Loucy (cell line): ENCODE data around the gene CKAP4.

Source experiments
- H2AFZ ChIP-seq: fragments of 200-600 bp; sonication (generic); 2 replicates; pipeline ENCODE4 v1.6.0; 2016; ENCODE audit warnings: antibody characterized with exemption, mild to moderate bottlenecking, low read length, moderate library complexity
- H3F3A ChIP-seq: fragments of 200-600 bp; 2 replicates; pipeline ENCODE4 v1.6.0; 2016; ENCODE audit warnings: antibody characterized with exemption, low read depth, mild to moderate bottlenecking
- H3K27me3 ChIP-seq: fragments of 200-600 bp; sonication (generic); 2 replicates; pipeline ENCODE4 v1.6.1; 2014; ENCODE audit warnings: low read length, mild to moderate bottlenecking; ENCODE audit not compliant: insufficient read depth, poor library complexity, severe bottlenecking
- H3K36me3 ChIP-seq: fragments of 200-600 bp; sonication (generic); 2 replicates; pipeline ENCODE4 v1.6.1; 2016; ENCODE audit warnings: low read length; ENCODE audit not compliant: insufficient read depth
- H3K4me1 ChIP-seq: fragments of 200-600 bp; sonication (generic); 2 replicates; pipeline ENCODE4 v1.5.1; 2014; ENCODE audit warnings: low read length, mild to moderate bottlenecking; ENCODE audit not compliant: insufficient read depth, poor library complexity, severe bottlenecking
- H3K4me2 ChIP-seq: fragments of 200-600 bp; sonication (generic); 2 replicates; pipeline ENCODE4 v1.6.0; 2014; ENCODE audit warnings: antibody characterized with exemption, low read length, low read depth, mild to moderate bottlenecking; ENCODE audit not compliant: poor library complexity, severe bottlenecking
- H3K4me3 ChIP-seq: fragments of 200-600 bp; sonication (generic); 2 replicates; pipeline ENCODE4 v1.5.1; 2014; ENCODE audit warnings: low read length, mild to moderate bottlenecking, mixed read lengths; ENCODE audit not compliant: poor library complexity, severe bottlenecking
- H3K79me2 ChIP-seq: fragments of 200-600 bp; sonication (generic); 2 replicates; pipeline ENCODE4 v1.6.1; 2014; ENCODE audit warnings: low read length; ENCODE audit not compliant: insufficient read depth
- H3K9ac ChIP-seq: fragments of 200-600 bp; sonication (generic); 2 replicates; pipeline ENCODE4 v1.6.0; 2014; ENCODE audit warnings: mild to moderate bottlenecking, low read depth, low read length, moderate library complexity; ENCODE audit not compliant: poor library complexity, severe bottlenecking
- H3K9me2 ChIP-seq: fragments of 200-600 bp; sonication (generic); replicated peaks from 2 replicates; pipeline ENCODE4 v1.6.1; 2016; ENCODE audit warnings: low read depth, low read length, mixed read lengths
- H3K9me3 ChIP-seq: fragments of 200-600 bp; sonication (generic); 2 replicates; pipeline ENCODE4 v1.6.1; 2014; ENCODE audit warnings: mild to moderate bottlenecking, antibody characterized with exemption, low read length, low read depth; ENCODE audit not compliant: insufficient read depth
- H4K20me1 ChIP-seq: fragments of 200-600 bp; sonication (generic); 2 replicates; pipeline ENCODE4 v1.6.0; 2014; ENCODE audit warnings: antibody characterized with exemption, low read length, mild to moderate bottlenecking; ENCODE audit not compliant: insufficient read depth, poor library complexity, severe bottlenecking
- EZH2phosphoT487 ChIP-seq: fragments of 200-600 bp; IDR thresholded peaks from 2 replicates; pipeline ENCODE4 v1.6.1; 2018; ENCODE audit warnings: antibody characterized with exemption, mild to moderate bottlenecking, moderate library complexity, borderline replicate concordance
- TF ChIP-seq, protein P1 (sequence below): fragments of 200-600 bp; sonication (generic); conservative IDR thresholded peaks from 2 replicates; pipeline ENCODE4 v1.5.1; 2014; ENCODE audit warnings: mild to moderate bottlenecking, antibody characterized with exemption, low read length

The CKAP4 gene

GRCh38 chr12:106289196-106289681, 41.4 kb upstream of the CKAP4 start:
- Histone ChIP-seq H2AFZ (0 out of 2 replicates have a peak overlapping the region, but pooled peaks have one; percentile 69), H3K79me2 (no peaks in the 10 kb centered on the region), H3K9me2 (no peaks in the 10 kb centered on the region), H3F3A (no peaks in the 10 kb centered on the region), H3K4me1 (peaks cover 3% of the 10 kb centered on the region), H3K4me3 (no peak overlapping the region), H4K20me1 (no peaks in the 10 kb centered on the region), H3K9ac (no peak overlapping the region), H3K9me3 (no peaks in the 10 kb centered on the region), H3K4me2 (no peak overlapping the region), H3K27me3 (no peaks in the 10 kb centered on the region), H3K36me3 (no peaks in the 10 kb centered on the region)
- TF ChIP-seq, protein P1, sequence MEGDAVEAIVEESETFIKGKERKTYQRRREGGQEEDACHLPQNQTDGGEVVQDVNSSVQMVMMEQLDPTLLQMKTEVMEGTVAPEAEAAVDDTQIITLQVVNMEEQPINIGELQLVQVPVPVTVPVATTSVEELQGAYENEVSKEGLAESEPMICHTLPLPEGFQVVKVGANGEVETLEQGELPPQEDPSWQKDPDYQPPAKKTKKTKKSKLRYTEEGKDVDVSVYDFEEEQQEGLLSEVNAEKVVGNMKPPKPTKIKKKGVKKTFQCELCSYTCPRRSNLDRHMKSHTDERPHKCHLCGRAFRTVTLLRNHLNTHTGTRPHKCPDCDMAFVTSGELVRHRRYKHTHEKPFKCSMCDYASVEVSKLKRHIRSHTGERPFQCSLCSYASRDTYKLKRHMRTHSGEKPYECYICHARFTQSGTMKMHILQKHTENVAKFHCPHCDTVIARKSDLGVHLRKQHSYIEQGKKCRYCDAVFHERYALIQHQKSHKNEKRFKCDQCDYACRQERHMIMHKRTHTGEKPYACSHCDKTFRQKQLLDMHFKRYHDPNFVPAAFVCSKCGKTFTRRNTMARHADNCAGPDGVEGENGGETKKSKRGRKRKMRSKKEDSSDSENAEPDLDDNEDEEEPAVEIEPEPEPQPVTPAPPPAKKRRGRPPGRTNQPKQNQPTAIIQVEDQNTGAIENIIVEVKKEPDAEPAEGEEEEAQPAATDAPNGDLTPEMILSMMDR = no peak
- no peak for TF ChIP-seq EZH2phosphoT487

DNA sequence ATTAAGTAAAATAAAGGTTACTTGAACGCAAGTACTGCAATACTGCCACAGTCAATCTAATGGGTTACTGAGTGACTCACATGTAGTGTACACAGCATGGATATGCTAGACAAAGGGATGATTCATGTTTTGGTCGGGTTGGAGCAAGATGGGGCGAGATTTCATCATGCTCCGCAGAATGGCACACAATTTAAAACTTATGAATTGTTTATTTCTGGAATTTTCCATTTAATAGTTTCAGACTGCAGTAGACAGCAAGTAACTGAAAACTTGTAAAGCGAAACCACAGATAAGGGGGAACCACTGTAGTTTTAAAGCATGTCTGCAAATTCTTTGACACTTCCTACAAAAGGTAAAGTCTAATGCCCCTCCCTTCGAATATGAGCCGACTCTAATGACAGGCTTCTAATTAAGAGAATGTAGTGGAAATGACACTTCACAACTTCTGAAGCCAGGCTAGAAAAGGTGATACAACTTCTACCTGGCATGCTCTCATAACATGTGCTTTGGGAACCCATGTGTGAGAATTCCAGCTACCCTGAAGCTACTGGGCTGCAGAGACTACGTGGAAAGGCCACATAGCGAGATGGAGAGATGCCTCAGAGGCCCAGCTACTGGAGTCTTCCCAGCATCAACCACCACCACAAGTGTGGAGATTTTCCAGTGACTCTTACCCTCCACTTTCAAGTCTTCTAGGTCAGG, 40.8 kb upstream of the CKAP4 start:
- H3K4me1 ChIP-seq = peaks cover 3% of the 10 kb centered on the region

DNA sequence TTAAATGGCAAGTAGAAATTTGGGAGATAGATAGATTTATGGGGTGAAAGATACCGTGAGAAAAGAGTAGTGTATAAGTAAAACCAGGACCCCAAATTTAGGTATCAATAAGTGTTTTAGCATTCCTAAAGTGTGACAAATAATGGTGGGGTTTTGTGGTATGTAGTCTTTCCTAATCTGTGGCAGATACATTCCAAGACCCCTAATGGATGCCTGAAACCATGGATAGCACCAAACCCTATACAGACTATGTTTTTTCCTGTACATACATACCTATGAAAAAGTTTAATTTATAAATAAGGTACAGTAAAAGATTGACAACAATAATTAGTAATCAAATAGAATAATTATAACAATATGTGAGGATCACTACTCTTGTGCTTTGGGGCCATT, 40.3 kb upstream of the CKAP4 start:
- no peaks in the 10 kb centered on the region for H3F3A ChIP-seq
- H3K4me1 ChIP-seq = peaks cover 3% of the 10 kb centered on the region
- H3K27me3 ChIP-seq = no peaks in the 10 kb centered on the region
- H3K9ac ChIP-seq = no peak overlapping the region
- H3K36me3 ChIP-seq = no peaks in the 10 kb centered on the region
- TF ChIP-seq, protein P1 = no peak
- no peak for TF ChIP-seq EZH2phosphoT487
- no peak overlapping the region for H3K4me2 ChIP-seq
- no peak overlapping the region for H3K4me3 ChIP-seq
- H3K9me3 ChIP-seq = no peaks in the 10 kb centered on the region
- H4K20me1 ChIP-seq = no peaks in the 10 kb centered on the region
- no peaks in the 10 kb centered on the region for H3K9me2 ChIP-seq
- H3K79me2 ChIP-seq = no peaks in the 10 kb centered on the region
- no peak overlapping the region for H2AFZ ChIP-seq

More for the DNA sequence above, 40.8 kb upstream of the CKAP4 start:
- TF ChIP-seq, protein P1 = no peak
- no peak for TF ChIP-seq EZH2phosphoT487
- no peaks in the 10 kb centered on the region for H3K79me2 ChIP-seq
- no peaks in the 10 kb centered on the region for H3K36me3 ChIP-seq
- no peak overlapping the region for H3K9ac ChIP-seq
- no peaks in the 10 kb centered on the region for H3F3A ChIP-seq
- H4K20me1 ChIP-seq = no peaks in the 10 kb centered on the region
- H2AFZ ChIP-seq = peak overlapping the region; percentile 69; the same call in 1 of the 2 replicates
- no peaks in the 10 kb centered on the region for H3K9me3 ChIP-seq
- no peaks in the 10 kb centered on the region for H3K9me2 ChIP-seq
- no peak overlapping the region for H3K4me3 ChIP-seq
- H3K4me2 ChIP-seq = no peak overlapping the region
- no peaks in the 10 kb centered on the region for H3K27me3 ChIP-seq
